Gastroesophageal sphincter (tissue), 4 donors: ENCODE data around the gene GSC2. TPM values are rescaled to one million over a fixed set of nuclear protein-coding genes. Genes with fewer than 3 reads are reported as not detected.
A peak's percentile ranks its signal among the peaks of the same experiment; 100 is the strongest.

Experiments used
- ATAC-seq: fragments of 150-250 bp; one replicate; pipeline ENCODE4 v1.9.1; 2016; ENCODE audit warnings: mild to moderate bottlenecking, moderate library complexity
- H3K27ac ChIP-seq, 4 donors: fragments of 200-600 bp; sonication (generic) in 3 of 4; 1 replicate in 3 of 4; 2 replicates in 1 of 4; pipeline ENCODE4 v1.5.1; 2016 to 2019
- H3K27me3 ChIP-seq: fragments of 200-600 bp; sonication (generic); one replicate; pipeline ENCODE4 v1.5.1; 2019
- H3K36me3 ChIP-seq, 2 donors: fragments of 200-600 bp; sonication (generic); one replicate each; pipeline ENCODE4 v1.5.1; 2019; ENCODE audit warnings: control low read depth in 1 of 2
- H3K4me1 ChIP-seq, 3 donors: fragments of 200-600 bp; sonication (generic); 1 replicate in 2 of 3; 2 replicates in 1 of 3; pipeline ENCODE4 v1.5.1; 2016 to 2019; ENCODE audit warnings: control low read depth in 2 of 3
- H3K4me3 ChIP-seq, 2 donors: fragments of 200-600 bp; sonication (generic); one replicate each; pipeline ENCODE4 v1.5.1; 2019; ENCODE audit warnings: mild to moderate bottlenecking in 1 of 2, moderate library complexity in 1 of 2
- H3K9me3 ChIP-seq, 3 donors: fragments of 200-600 bp; sonication (generic); one replicate each; pipeline ENCODE4 v1.5.1; 2017 to 2019; ENCODE audit warnings: control low read depth in 2 of 3
- CTCF ChIP-seq, 4 experiments: fragments of 200-600 bp in 2 of 4; fragments of 450-650 bp in 2 of 4; sonication (generic) in 1 of 4; IDR thresholded peaks; one replicate each; pipeline ENCODE4 v1.5.1; 2017 to 2019; ENCODE audit warnings: antibody characterized with exemption in 4 of 4, mild to moderate bottlenecking in 2 of 4, moderate library complexity in 2 of 4
- EP300 ChIP-seq: sonication (generic); formaldehyde crosslinking; IDR thresholded peaks from one replicate; pipeline ENCODE4 v1.6.1; 2017; ENCODE audit warnings: antibody characterized with exemption, mild to moderate bottlenecking
- POLR2A ChIP-seq, 2 donors: fragments of 450-650 bp; IDR thresholded peaks; one replicate each; pipeline ENCODE4 v1.6.1; 2017; ENCODE audit warnings: antibody characterized with exemption in 2 of 2, mild to moderate bottlenecking in 2 of 2, moderate library complexity in 1 of 2
- POLR2AphosphoS5 ChIP-seq: sonication (generic); formaldehyde crosslinking; IDR thresholded peaks from one replicate; pipeline ENCODE4 v1.6.1; 2017; ENCODE audit warnings: antibody characterized with exemption
- WGBS, 2 donors: methylation state at CpG; one replicate each; pipeline ENCODE4 v1.1.5; 2018; ENCODE audit warnings: low coverage in 1 of 2; 5-methylcytosine and 5-hydroxymethylcytosine counted together
- total RNA-seq, 4 donors: library from RNA; depleted of rRNA; stranded (reverse); fragments of >200 nt; gene quantifications; one replicate each; pipeline ENCODE4 v1.1.0, GENCODE V29; 2016

GSC2 gene
- total RNA-seq, 4 donors from 2014 or later = not detected

- no peak for TF ChIP-seq CTCF (IDR thresholded peaks at IDR 0.05)
These were observed 613 bp upstream of the GSC2 start for GRCh38 chr22:19150482-19151328.

GRCh38 chr22:19149047-19149883 is 827 bp downstream of the GSC2 start:
- TF ChIP-seq EP300 (no peak), CTCF (IDR thresholded peaks at IDR 0.05) (no peak), POLR2AphosphoS5 (no peak), POLR2A (IDR thresholded peaks at IDR 0.05) (no peak)
- Histone ChIP-seq H3K36me3 (no peaks in the 10 kb centered on the region), H3K4me3 (peak overlapping the region in 1 of 2 donors; percentile 38), H3K27me3 (peaks cover 69% of the 10 kb centered on the region), H3K27ac (no peak overlapping the region), H3K9me3 (peaks cover 0 to 5% (median 0%) of the 10 kb centered on the region in 3 donors), H3K4me1 (peaks cover 0 to 24% (median 7%) of the 10 kb centered on the region in 3 donors)
- 3% methylated on average over 21 of the region's 92 CpGs; no CpG with 5 or more reads in 1 of the 2 donors for WGBS, 2 donors
- ATAC-seq = no peak

More at GRCh38 chr22:19150482-19151328, 613 bp upstream of the GSC2 start:
- H3K9me3 ChIP-seq = peaks cover 0 to 5% (median 0%) of the 10 kb centered on the region in 3 donors
- peaks cover 81% of the 10 kb centered on the region for H3K27me3 ChIP-seq
- H3K27ac ChIP-seq = no peak overlapping the region
- H3K36me3 ChIP-seq = no peaks in the 10 kb centered on the region
- 20 to 34% methylated on average over 1 to 5 of the region's 68 CpGs for WGBS, 2 donors
- no peak for ATAC-seq
- H3K4me3 ChIP-seq = peak overlapping the region in 1 of 2 donors; percentile 6
- peaks cover 0 to 20% (median 7%) of the 10 kb centered on the region in 3 donors for H3K4me1 ChIP-seq

- WGBS, 2 donors = no CpG with 5 or more reads among the region's 33 CpGs
- H3K9me3 ChIP-seq = peaks cover 0 to 5% (median 0%) of the 10 kb centered on the region in 3 donors
- TF ChIP-seq CTCF (IDR thresholded peaks at IDR 0.05) = no peak
- TF ChIP-seq EP300 = no peak
- TF ChIP-seq POLR2AphosphoS5 = no peak
- no peak for TF ChIP-seq POLR2A (IDR thresholded peaks at IDR 0.05)
- peak overlapping the region in 1 of 2 donors; percentile 38 for H3K4me3 ChIP-seq
- no peaks in the 10 kb centered on the region for H3K36me3 ChIP-seq
- H3K27me3 ChIP-seq = peaks cover 62% of the 10 kb centered on the region
- H3K4me1 ChIP-seq = peaks cover 0 to 30% (median 11%) of the 10 kb centered on the region in 3 donors
- H3K27ac ChIP-seq = no peak overlapping the region
- ATAC-seq = no peak
These were observed 1.6 kb downstream of the GSC2 start for GRCh38 chr22:19148417-19149046.

GRCh38 chr22:19147195-19147780 is 2.8 kb downstream of the GSC2 start:
- Histone ChIP-seq H3K4me3 (no peak overlapping the region), H3K36me3 (peaks cover 0 to 6% of the 10 kb centered on the region in 2 donors), H3K27me3 (peaks cover 50% of the 10 kb centered on the region), H3K4me1 (peaks cover 0 to 42% (median 15%) of the 10 kb centered on the region in 3 donors), H3K9me3 (peaks cover 0 to 5% (median 0%) of the 10 kb centered on the region in 3 donors), H3K27ac (no peak overlapping the region)
- 15 to 34% methylated on average over 5 to 6 of the region's 9 CpGs for WGBS, 2 donors
- TF ChIP-seq CTCF (IDR thresholded peaks at IDR 0.05) (no peak), POLR2A (IDR thresholded peaks at IDR 0.05) (no peak), POLR2AphosphoS5 (no peak), EP300 (no peak)
- ATAC-seq = no peak
